ENCODE results near the gene ACSL1.

ACSL1 gene

GRCh38 chr4:184853436-184853835 lies 27.7 kb upstream of the ACSL1 start:
- H3K56ac ChIP-seq (ENCODE audit: low read length), result no peak overlapping the region
- H3K4me1 ChIP-seq (ENCODE audit: control insufficient read depth, low read depth, low read length), result no peaks in the 10 kb centered on the region
- no peak overlapping the region for H3K18ac ChIP-seq (ENCODE audit: low read length)
- no peak overlapping the region for H4K8ac ChIP-seq (ENCODE audit: low read depth, low read length)
- no peak overlapping the region for H3K4ac ChIP-seq (ENCODE audit: low read depth, low read length)
- WGBS (ENCODE audit: extremely low coverage, insufficient coverage, low lambda C conversion rate), result no CpG with 5 or more reads among the region's 9 CpGs
- no peak overlapping the region for H3K4me2 ChIP-seq (ENCODE audit: low read length)
- no peak overlapping the region for H3K23ac ChIP-seq (ENCODE audit: low read length)
- H2BK120ac ChIP-seq (ENCODE audit: low read depth, low read length), result no peak overlapping the region
- H2BK15ac ChIP-seq (replicated peaks; ENCODE audit: low read depth), result no peak overlapping the region
- H3K4me3 ChIP-seq (ENCODE audit: low read length), result no peak overlapping the region
- no peak overlapping the region for H3K9ac ChIP-seq (ENCODE audit: low read length)
- H3K79me2 ChIP-seq (ENCODE audit: control insufficient read depth, insufficient read depth, low read length), result no peaks in the 10 kb centered on the region
- no peak for DNase-seq
- H2AK5ac ChIP-seq (ENCODE audit: low read length), result no peak overlapping the region
- no peaks in the 10 kb centered on the region for H3K27me3 ChIP-seq (ENCODE audit: insufficient read depth, low read length, poor library complexity)
- H3K27ac ChIP-seq (ENCODE audit: low read depth, low read length), result no peak overlapping the region
- no peak overlapping the region for H4K5ac ChIP-seq (ENCODE audit: low read length)
- H2BK5ac ChIP-seq (ENCODE audit: low read length), result no peak overlapping the region
- H3K36me3 ChIP-seq (ENCODE audit: control insufficient read depth, insufficient read depth, low read length), result no peaks in the 10 kb centered on the region
- no peaks in the 10 kb centered on the region for H3K79me1 ChIP-seq (ENCODE audit: low read length)

DNA sequence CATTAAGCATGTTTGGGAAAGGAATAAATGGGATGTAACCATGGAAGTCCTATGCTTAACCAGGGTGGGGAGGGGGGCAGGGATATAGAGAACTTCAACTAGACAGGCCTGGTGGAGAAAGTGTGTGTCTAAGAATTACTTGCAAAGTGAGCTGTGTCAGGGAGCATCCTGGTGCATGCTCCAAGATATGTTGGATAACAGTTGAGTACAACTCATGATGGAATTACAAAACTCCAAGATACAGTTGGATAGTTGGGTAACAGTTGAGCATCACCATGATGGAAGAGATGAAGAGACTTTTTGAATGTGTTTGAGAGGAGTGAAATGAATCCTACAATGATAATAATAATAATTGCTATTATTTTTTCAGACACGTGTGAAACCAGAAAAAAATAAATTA lies 26.1 kb upstream of the ACSL1 start:
- no CpG with 5 or more reads among the region's 1 CpG for WGBS (ENCODE audit: extremely low coverage, insufficient coverage, low lambda C conversion rate)
- no peak overlapping the region for H3K4me2 ChIP-seq (ENCODE audit: low read length)

DNA sequence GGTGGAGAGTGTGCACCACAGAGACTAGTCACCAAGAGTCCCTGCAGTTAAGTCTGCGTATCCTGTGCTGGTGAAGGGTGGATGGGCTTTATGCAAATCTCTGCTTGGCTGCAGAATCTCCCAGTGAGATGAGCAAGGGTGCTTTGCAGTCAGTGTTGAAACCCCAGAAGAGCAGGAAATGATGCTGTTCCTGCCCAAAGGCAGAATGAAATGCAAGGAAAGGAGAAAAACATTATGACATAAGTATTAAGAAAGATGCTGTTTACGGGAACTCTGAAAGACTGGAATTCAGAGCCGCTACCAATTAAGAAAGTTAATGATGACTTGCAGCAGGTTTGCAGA lies 25.4 kb upstream of the ACSL1 start:
- H3K23ac ChIP-seq (ENCODE audit: low read length), result no peak overlapping the region
- no peaks in the 10 kb centered on the region for H3K36me3 ChIP-seq (ENCODE audit: control insufficient read depth, insufficient read depth, low read length)
- no peak overlapping the region for H3K4me2 ChIP-seq (ENCODE audit: low read length)

More for the DNA sequence above, 26.1 kb upstream of the ACSL1 start:
- Histone ChIP-seq H3K4me3 (ENCODE audit: low read length) (no peak overlapping the region), H2BK5ac (ENCODE audit: low read length) (no peak overlapping the region), H2AK5ac (ENCODE audit: low read length) (no peak overlapping the region), H3K79me2 (ENCODE audit: control insufficient read depth, insufficient read depth, low read length) (no peaks in the 10 kb centered on the region), H3K27ac (ENCODE audit: low read depth, low read length) (no peak overlapping the region), H4K5ac (ENCODE audit: low read length) (no peak overlapping the region), H3K18ac (ENCODE audit: low read length) (no peak overlapping the region), H3K27me3 (ENCODE audit: insufficient read depth, low read length, poor library complexity) (no peaks in the 10 kb centered on the region), H3K36me3 (ENCODE audit: control insufficient read depth, insufficient read depth, low read length) (no peaks in the 10 kb centered on the region), H3K4ac (ENCODE audit: low read depth, low read length) (no peak overlapping the region), H4K8ac (ENCODE audit: low read depth, low read length) (no peak overlapping the region), H3K9ac (ENCODE audit: low read length) (no peak overlapping the region), H3K79me1 (ENCODE audit: low read length) (no peaks in the 10 kb centered on the region), H3K56ac (ENCODE audit: low read length) (no peak overlapping the region), H3K23ac (ENCODE audit: low read length) (no peak overlapping the region), H2BK120ac (ENCODE audit: low read depth, low read length) (no peak overlapping the region), H3K4me1 (ENCODE audit: control insufficient read depth, low read depth, low read length) (no peaks in the 10 kb centered on the region), H2BK15ac (replicated peaks; ENCODE audit: low read depth) (no peak overlapping the region)
- no peak for DNase-seq

GRCh38 chr4:184850431-184851199 lies 24.8 kb upstream of the ACSL1 start:
- Histone ChIP-seq H4K5ac (ENCODE audit: low read length) (no peak overlapping the region), H3K79me2 (ENCODE audit: control insufficient read depth, insufficient read depth, low read length) (no peaks in the 10 kb centered on the region), H3K27me3 (ENCODE audit: insufficient read depth, low read length, poor library complexity) (no peaks in the 10 kb centered on the region), H3K56ac (ENCODE audit: low read length) (no peak overlapping the region), H2BK15ac (replicated peaks; ENCODE audit: low read depth) (no peak overlapping the region), H3K18ac (ENCODE audit: low read length) (no peak overlapping the region), H3K27ac (ENCODE audit: low read depth, low read length) (no peak overlapping the region), H3K79me1 (ENCODE audit: low read length) (no peaks in the 10 kb centered on the region), H3K4me1 (ENCODE audit: control insufficient read depth, low read depth, low read length) (no peaks in the 10 kb centered on the region), H4K8ac (ENCODE audit: low read depth, low read length) (no peak overlapping the region), H3K23ac (ENCODE audit: low read length) (no peak overlapping the region), H3K9ac (ENCODE audit: low read length) (no peak overlapping the region), H3K4me3 (ENCODE audit: low read length) (no peak overlapping the region), H2BK5ac (ENCODE audit: low read length) (no peak overlapping the region), H3K4ac (ENCODE audit: low read depth, low read length) (no peak overlapping the region), H2AK5ac (ENCODE audit: low read length) (no peak overlapping the region), H3K4me2 (ENCODE audit: low read length) (no peak overlapping the region), H2BK120ac (ENCODE audit: low read depth, low read length) (no peak overlapping the region), H3K36me3 (ENCODE audit: control insufficient read depth, insufficient read depth, low read length) (no peaks in the 10 kb centered on the region)
- DNase-seq, result no peak
- no CpG with 5 or more reads among the region's 10 CpGs for WGBS (ENCODE audit: extremely low coverage, insufficient coverage, low lambda C conversion rate)

More for the DNA sequence above, 25.4 kb upstream of the ACSL1 start:
- Histone ChIP-seq H3K56ac (ENCODE audit: low read length) (no peak overlapping the region), H3K79me1 (ENCODE audit: low read length) (no peaks in the 10 kb centered on the region), H3K4ac (ENCODE audit: low read depth, low read length) (no peak overlapping the region), H3K27me3 (ENCODE audit: insufficient read depth, low read length, poor library complexity) (no peaks in the 10 kb centered on the region), H2BK15ac (replicated peaks; ENCODE audit: low read depth) (no peak overlapping the region), H3K18ac (ENCODE audit: low read length) (no peak overlapping the region), H2BK5ac (ENCODE audit: low read length) (no peak overlapping the region), H3K4me1 (ENCODE audit: control insufficient read depth, low read depth, low read length) (no peaks in the 10 kb centered on the region), H3K9ac (ENCODE audit: low read length) (no peak overlapping the region), H2BK120ac (ENCODE audit: low read depth, low read length) (no peak overlapping the region), H2AK5ac (ENCODE audit: low read length) (no peak overlapping the region), H3K4me3 (ENCODE audit: low read length) (no peak overlapping the region), H4K5ac (ENCODE audit: low read length) (no peak overlapping the region), H3K27ac (ENCODE audit: low read depth, low read length) (no peak overlapping the region), H3K79me2 (ENCODE audit: control insufficient read depth, insufficient read depth, low read length) (no peaks in the 10 kb centered on the region), H4K8ac (ENCODE audit: low read depth, low read length) (no peak overlapping the region)
- no CpG with 5 or more reads among the region's 3 CpGs for WGBS (ENCODE audit: extremely low coverage, insufficient coverage, low lambda C conversion rate)
- DNase-seq, result no peak

DNA sequence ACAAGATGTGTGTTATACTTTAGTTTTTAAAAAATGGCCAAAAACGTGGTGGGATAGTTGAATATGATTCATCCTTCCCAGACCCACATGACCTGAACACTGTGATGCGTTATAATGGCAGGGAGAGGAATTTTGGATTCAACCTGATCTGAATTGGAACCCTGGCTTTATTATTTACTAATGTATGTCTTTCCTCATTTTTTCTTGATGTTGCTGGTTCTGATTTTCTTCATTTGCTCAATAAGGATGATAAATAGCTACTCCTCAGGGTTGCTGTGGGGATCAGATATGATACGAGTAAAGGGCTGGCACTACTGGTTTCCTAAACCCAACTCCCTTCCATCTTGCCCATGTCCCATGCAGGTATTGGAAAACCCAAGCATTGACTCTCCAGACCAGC lies 24.2 kb upstream of the ACSL1 start:
- Histone ChIP-seq H3K27me3 (ENCODE audit: insufficient read depth, low read length, poor library complexity) (no peaks in the 10 kb centered on the region), H2BK5ac (ENCODE audit: low read length) (no peak overlapping the region), H2BK120ac (ENCODE audit: low read depth, low read length) (no peak overlapping the region), H3K56ac (ENCODE audit: low read length) (no peak overlapping the region), H3K23ac (ENCODE audit: low read length) (no peak overlapping the region), H3K79me2 (ENCODE audit: control insufficient read depth, insufficient read depth, low read length) (no peaks in the 10 kb centered on the region), H3K36me3 (ENCODE audit: control insufficient read depth, insufficient read depth, low read length) (no peaks in the 10 kb centered on the region), H4K5ac (ENCODE audit: low read length) (no peak overlapping the region), H3K27ac (ENCODE audit: low read depth, low read length) (no peak overlapping the region), H2BK15ac (replicated peaks; ENCODE audit: low read depth) (no peak overlapping the region), H3K4me3 (ENCODE audit: low read length) (no peak overlapping the region), H3K9ac (ENCODE audit: low read length) (no peak overlapping the region), H3K4me2 (ENCODE audit: low read length) (no peak overlapping the region), H3K18ac (ENCODE audit: low read length) (no peak overlapping the region), H2AK5ac (ENCODE audit: low read length) (no peak overlapping the region), H4K8ac (ENCODE audit: low read depth, low read length) (no peak overlapping the region), H3K79me1 (ENCODE audit: low read length) (no peaks in the 10 kb centered on the region), H3K4me1 (ENCODE audit: control insufficient read depth, low read depth, low read length) (no peaks in the 10 kb centered on the region), H3K4ac (ENCODE audit: low read depth, low read length) (no peak overlapping the region)
- DNase-seq, result no peak
- no CpG with 5 or more reads among the region's 3 CpGs for WGBS (ENCODE audit: extremely low coverage, insufficient coverage, low lambda C conversion rate)

- H3K79me2 ChIP-seq (ENCODE audit: control insufficient read depth, insufficient read depth, low read length), result no peaks in the 10 kb centered on the region
- H3K79me1 ChIP-seq (ENCODE audit: low read length), result no peaks in the 10 kb centered on the region
- no CpG with 5 or more reads among the region's 3 CpGs for WGBS (ENCODE audit: extremely low coverage, insufficient coverage, low lambda C conversion rate)
- no peak overlapping the region for H4K5ac ChIP-seq (ENCODE audit: low read length)
- no peak overlapping the region for H2BK120ac ChIP-seq (ENCODE audit: low read depth, low read length)
- DNase-seq, result no peak
- H3K56ac ChIP-seq (ENCODE audit: low read length), result no peak overlapping the region
- no peak overlapping the region for H3K4me3 ChIP-seq (ENCODE audit: low read length)
- no peak overlapping the region for H3K9ac ChIP-seq (ENCODE audit: low read length)
- no peak overlapping the region for H3K27ac ChIP-seq (ENCODE audit: low read depth, low read length)
- no peak overlapping the region for H4K8ac ChIP-seq (ENCODE audit: low read depth, low read length)
- no peaks in the 10 kb centered on the region for H3K36me3 ChIP-seq (ENCODE audit: control insufficient read depth, insufficient read depth, low read length)
- no peaks in the 10 kb centered on the region for H3K4me1 ChIP-seq (ENCODE audit: control insufficient read depth, low read depth, low read length)
- H2BK5ac ChIP-seq (ENCODE audit: low read length), result no peak overlapping the region
- H3K18ac ChIP-seq (ENCODE audit: low read length), result no peak overlapping the region
- H2BK15ac ChIP-seq (replicated peaks; ENCODE audit: low read depth), result no peak overlapping the region
- no peak overlapping the region for H3K23ac ChIP-seq (ENCODE audit: low read length)
- no peak overlapping the region for H2AK5ac ChIP-seq (ENCODE audit: low read length)
- no peak overlapping the region for H3K4ac ChIP-seq (ENCODE audit: low read depth, low read length)
- H3K4me2 ChIP-seq (ENCODE audit: low read length), result no peak overlapping the region
- no peaks in the 10 kb centered on the region for H3K27me3 ChIP-seq (ENCODE audit: insufficient read depth, low read length, poor library complexity)
Observed at GRCh38 chr4:184849185-184849584, 23.4 kb upstream of the ACSL1 start.

Measured in mesendoderm (in vitro differentiated cells).